Hepatic stellate cell (primary cell): Measurements from ENCODE around the gene NXN.
"Not testable (repeated sequence)": the region's sequence is repeated elsewhere in the genome, so short reads cannot be mapped to it uniquely, and the experiment has no call there.

ENCODE experiments used
- DNase-seq: peaks from one replicate; pipeline ENCODE4 v3.0.0; 2011; ENCODE audit warnings: low spot score

The NXN gene

DNA sequence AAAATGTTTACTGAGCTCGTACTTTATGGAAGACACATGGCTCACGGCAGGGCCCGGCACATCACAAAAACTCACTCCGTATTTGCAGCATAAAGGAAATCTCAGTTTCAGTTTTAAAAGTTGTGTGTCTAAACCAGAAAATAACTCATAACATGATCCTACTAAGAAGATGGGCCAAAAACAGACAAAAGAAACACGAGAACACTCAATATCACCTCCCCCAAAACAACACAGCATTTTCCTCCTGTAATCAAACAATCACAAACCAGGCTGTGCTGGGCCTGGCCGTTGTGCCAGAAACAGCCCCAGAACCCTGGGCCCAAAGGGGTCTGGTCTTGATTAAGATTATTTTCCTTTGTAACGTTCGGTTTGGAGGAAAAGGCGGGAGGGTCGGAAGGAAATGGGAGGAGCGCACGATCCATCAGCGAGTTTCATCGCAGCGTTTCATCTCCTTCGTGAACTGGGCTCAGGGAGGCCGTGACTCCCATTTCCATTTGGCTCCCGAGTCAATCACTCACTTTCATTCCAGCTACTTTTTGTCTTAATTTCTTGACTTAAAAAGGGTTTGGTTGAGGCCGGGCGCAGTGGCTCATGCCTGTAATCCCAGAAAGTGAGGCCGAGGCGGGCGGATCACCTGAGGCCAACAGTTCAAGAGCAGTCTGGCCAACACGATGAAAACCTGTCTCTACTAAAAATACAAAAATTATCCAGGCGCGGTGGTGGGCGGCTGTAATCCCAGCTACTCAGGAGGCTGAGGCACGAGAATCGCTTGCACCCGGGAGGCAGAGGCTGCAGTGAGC is 61.4 kb downstream of the NXN start:
- no peak for DNase-seq

DNA sequence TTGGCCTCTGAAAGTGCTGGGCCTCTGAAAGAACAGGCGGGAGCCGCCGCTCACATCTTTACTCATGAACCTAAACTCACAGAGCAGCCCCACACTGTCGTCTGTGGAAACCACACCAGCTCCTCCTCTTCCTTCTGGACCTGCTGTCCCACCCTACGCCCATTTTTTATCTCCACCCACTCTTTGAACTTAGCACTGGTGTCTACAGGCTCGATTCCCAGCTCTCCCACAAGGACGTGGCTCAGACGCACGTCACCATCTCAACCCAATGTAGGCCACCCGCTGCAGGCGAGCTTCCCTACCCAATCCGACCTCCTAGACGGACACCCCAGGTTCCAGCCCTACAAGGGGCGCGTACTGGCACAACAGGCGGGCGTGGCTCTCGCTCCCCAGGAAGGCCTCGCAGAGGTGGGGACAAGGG is 62.2 kb downstream of the NXN start:
- no peak for DNase-seq

DNA sequence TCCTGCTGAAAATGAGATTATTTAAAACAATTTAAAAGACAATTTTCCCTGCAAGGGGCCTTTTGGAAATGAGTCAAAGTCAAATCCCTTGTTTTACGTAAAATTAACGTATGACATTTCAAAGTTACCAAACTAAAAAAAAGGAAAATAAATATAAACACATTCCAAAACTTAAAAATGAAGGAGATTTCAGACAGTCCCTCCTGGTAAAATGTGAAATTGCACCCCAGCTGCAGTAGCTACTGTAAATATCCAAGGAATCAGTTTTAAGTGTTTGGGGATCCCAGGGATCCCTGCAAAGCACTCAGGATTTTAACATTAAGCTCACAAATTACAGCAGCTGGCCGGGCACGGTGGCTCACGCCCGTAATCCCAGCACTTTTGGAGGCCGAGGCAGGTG is 63.3 kb downstream of the NXN start:
- no peak for DNase-seq

DNA sequence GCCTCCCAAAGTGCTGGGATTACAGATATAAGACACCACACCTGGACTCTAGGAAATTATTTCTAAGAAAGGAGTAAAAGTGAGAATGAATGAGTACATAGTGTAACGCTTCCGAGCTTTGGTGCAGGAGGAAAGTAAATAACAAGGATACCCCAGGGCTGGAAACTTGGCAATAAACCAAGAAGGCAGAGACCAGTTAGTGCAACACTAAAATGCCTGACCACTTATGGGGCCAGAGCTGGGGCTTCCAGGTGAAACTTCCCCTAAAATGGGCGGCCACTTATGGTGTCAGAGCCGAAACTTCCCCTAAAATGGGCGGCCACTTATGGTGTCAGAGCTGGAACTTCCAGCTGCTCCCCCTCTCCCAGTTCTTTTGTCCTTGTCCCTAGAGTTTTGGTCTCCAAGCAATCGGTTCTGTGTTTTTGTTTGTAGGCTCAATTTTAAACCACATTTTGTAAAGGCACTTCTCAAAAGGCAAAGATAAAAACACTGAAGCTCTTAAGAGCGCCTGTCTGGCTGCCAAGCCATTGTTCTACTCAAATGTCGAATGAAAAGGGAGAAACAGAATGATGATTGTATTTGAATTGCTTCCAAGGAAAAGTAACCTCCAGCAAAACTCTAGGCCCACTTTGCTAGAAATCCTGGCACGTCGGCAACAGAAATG is 63.9 kb downstream of the NXN start:
- DNase-seq, result no peak

DNA sequence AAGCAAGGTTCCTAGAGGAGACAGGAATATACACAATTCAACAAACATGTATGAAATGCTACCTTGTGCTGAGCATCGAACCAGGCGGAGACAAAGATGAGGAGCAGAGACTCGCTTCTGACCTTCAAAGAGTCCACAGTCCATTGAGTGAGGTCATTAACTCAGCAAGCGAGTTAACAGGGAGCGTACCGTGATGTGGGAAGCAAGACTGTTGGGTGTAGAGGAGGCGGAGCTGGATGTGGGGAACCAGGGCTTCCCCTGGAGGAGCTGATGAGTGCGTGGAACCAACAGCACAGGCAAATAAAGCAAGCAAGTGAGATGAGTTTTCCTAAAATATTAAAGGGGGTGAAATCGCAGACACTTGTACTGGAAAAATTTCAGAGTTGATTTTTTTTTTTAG is 65.0 kb downstream of the NXN start:
- DNase-seq, result no peak

DNA sequence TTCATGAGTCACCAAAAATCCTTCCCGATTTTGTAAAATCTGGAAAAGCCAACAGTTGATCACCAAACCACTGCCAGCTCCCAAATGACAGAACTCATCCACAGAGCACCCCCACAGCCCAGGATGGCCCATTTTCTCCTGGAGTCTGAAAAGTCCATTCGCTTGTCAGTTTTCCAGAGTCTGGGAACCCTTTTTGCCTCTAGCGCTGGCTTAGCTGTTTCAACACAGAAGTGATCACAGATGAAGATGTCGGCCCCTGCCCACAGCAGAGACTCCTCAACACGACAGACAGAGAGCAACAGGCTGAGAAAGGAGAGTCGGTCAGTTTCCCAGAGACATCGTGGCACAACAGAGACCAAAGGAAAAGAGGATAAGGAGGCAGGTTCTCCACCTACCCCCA is 66.4 kb downstream of the NXN start:
- DNase-seq, result no peak

DNA sequence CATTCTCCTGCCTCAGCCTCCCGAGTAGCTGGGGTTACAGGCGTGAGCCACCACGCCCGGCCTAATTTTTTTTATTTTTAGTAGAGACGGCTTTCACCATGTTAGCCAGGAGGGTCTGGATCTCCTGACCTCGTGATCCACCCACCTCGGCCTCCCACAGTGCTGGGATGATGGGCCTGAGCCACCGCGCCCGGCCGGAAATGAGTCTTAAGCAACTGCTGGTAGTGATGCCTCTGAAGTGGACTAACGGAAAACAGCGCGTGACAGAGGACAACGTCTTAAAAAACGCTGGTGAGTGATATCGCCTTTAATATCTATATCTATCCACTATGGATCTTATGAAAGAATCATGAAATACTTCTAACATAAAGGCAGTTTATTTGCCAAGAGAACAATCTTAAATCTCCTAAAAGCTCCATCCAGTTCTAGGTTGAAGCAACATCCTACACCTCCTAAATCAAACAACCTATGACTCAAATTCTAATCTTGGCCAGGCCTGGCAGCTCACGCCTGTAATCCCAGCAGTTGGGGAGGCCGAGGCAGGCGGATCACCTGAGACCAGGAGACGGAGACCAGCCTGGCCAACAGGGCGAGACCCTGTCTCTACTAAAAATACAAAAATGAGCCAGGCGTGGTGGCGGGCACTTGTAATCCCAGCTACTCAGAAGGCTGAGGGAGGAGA is 69.8 kb downstream of the NXN start:
- no peak for DNase-seq

DNA sequence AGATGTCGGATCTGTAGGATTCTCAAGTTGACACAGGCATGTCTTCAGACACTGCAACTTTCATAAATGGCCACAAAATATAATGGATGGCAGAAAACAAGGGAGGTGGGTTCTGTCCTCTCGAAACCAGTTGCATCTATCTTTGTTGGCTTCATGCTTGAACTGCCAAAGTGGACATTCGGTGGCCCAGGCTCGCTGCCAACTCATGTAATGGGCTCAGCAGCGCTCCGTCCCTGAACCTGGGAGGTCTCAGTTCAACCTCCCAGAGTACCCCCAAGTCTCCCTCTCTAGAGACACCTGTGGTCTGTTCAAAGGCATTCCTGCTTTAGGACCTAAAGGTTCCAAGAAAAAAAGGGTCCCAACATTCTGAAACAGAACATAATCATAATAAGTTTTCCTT is 71.9 kb downstream of the NXN start:
- no peak for DNase-seq

DNA sequence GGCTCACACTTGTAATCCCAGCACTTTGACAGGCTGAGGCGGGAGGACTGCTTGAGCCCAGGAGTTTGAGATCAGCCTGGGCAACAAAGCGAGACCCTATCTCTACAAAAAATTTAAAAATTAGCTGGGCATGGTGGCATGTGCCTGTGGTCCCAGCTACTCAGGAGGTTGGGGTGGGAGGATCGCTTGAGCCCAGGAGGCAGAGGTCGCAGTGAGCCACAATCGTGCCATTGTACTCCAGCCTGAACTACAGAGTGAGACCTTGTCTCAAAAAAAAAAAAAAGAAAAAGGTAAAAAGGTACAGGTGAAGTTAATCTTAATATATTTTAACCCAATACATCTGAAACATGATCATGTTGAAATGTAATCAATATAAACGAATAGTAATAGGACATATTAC is 73.9 kb downstream of the NXN start:
- not testable (repeated sequence) for DNase-seq

DNA sequence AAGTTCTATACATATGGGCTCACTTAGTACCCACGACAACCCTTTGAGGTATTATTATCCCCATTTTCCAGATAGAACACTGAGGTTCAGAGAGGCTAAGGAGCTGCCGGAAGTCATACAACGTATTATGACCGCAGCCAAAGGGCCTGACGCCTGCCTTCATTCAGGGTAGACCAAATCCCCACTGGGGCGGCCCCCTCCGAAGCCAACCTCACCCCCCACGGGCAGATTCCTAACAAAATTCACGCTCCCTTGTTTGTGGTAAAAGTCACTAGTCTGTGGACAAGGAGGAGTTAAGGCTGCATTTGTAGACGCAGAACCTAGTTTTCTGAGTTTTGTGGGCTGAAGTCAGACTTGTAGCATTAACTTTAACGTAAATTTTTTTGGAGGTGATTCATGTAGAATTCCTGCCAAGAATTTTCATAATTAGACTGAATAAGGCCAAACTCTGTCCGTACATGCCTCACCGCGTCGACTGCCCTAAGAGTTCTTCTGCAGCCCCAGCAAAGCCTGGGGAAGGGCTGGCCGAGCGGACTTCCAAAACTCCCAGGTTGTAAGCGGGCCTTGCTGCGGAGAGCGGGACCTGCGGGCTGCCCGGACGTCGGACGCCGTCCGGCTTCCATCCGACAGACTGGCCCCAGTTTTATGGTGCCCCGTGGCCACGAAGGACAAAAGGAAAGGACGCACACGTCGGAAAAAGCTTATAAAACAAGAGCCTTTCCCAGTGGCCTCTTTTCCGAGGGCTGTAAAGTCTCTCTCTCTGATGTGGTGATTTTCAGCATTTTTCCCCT is 75.7 kb downstream of the NXN start:
- no peak for DNase-seq

DNA sequence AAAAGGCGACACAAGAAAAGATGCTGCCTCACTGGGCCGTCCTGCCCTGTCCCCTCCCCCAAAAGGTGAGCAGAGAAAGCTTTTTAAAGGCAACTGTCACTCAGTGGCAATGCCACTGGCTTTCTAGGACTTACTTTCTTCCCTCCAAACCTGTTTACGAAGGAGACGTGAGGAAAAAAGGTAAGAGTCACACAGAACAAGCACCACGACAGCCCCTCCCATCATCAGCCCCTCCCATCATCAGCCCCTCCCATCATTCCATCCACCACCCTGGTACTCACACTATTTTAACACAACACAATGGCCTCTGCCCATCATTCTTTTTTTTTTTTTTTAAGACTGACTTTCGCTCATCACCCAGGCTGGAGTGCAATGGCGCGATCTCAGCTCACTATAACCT is 77.1 kb downstream of the NXN start:
- no peak for DNase-seq

DNA sequence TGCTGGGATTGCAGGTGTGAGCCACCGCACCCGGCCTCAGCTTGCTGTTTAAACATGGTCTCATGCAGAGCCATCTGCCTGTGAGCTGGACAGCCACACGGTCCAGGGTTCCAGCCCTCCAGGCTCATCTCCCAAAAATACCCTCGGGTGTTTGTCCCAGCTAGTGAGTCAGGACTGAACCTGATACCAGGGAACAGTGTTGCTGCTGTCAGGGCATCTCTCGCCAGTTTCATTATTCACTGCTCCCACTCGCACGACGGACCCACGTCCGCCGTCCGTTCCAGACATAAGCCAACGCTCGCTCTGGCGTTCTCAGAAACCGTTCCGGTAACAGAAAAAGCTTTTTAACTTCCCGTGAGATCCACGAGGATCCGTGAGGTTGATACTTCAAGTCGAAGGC is 77.6 kb downstream of the NXN start:
- DNase-seq, result no peak

DNA sequence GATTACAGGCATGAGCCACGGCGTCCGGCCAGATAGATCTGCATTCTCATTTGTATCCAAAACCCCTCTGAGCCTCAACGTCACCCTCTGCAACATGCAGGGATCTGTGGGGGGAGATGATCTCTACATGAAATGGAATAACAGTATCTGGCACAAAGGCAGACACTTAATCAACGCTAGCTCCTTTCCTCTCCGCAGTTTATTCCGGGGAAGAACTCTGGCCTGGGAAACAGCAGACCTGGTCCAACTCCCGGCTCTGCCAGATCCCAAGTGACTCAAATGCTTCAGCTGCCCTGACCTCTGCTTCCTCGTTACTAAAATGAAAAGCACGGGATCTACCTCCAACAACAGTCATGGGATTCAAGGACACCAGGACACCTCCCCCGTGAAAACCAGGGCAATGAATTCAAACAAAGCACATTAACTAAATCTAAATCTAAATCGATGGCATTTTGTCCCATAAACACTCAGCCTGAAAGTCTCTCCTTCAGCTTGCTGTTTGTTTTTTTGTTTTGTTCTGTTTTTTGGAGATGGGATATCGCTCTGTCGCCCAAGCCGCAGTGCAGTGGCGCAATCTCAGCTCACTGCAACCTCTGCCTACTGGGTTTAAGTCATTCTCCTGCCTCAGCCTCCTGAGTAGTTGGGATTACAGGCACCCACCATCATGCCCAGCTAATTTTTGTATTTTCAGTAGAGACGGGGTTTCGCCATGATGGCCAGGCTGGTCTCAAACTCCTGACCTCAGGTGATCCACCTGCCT is 78.2 kb downstream of the NXN start:
- DNase-seq, result no peak

DNA sequence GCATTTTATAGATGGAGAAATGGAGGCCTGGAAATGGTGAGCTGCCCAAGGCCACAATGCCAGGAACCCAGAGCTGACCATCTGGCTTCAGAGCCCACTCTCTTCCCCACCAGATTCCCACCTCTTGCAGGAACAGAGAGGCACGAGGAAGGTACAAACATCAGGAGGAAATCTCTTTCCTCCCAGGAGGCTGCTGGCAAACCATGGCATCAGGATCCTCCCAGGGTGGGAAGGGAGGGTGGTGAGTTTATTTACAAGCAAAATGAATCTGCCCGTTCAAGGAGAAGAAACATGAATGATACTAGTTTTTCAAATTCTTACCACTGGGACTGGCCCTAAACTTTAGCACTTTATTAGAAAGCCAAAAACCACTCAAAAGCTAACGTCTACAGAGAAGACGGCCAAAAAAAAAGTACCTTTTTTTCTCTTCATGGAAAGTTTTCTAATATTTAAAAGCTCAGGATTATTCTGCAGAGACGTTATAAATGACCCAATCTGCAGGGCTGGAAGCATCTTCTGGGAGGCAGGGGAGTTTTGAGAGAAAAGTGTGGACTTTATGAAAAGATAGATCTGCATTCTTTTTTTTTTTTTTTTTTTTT is 79.1 kb downstream of the NXN start:
- DNase-seq, result no peak

DNA sequence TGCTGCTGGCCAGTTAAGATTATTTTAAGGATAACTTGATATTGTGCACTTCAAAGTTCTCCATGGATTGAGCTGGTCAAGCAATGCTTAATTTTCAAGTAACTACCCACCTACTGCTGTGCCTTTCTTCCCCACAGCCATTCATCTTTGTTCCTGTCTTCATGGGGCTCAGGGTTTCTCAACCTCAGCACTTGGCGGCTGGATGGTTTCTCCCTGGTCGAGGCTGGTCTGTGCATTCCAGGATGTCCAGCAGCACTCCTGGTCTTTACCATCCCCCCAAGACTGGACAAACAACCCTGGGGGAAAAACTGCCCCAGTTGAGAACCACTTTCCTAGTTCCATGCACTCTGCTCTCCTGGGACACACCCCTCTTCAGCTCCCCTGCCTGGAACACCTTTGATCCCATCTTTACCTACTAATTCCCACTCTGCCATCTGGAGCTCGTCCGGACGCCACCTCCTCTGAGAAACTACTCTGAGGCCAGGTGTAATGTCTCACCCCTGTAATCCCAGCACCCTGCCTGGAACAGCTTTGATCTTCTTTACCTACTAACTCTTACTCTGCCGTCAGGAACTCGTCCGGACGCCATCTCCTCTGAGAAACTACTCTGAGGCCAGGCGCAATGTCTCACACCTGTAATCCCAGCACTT is 81.5 kb downstream of the NXN start:
- no peak for DNase-seq

DNA sequence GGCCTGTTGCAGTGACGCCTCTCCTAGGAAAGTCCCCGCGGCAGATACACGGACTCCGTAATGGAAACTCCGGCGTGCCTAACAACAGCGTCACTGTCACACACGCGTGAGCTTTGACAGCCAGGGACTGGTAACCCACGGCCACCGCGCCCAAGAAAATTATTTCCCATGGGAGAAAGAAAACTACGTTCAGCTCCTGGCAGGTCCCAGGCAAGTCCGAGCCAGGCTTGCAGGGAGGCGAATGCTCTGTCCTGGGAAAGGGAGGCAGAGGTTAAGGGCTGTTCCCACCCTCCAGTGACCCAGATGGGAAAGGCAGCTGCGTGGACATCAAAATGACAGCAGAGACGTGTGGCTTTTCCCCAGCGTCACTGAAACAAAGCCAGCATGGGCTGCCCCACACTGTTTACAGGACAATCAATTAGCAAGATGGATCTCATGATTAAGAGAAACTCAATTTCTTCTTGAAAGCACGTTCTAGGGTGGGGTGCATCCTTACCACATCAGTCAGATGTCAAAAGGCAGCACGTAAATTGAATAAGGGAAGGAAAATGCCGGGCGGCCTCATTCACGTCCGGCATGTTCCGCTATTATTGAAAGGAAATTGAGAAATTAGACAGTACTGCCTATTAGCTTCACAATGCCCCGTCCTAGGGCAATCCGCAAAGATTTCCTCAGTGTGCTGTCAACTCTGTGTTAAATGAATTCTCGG is 82.5 kb downstream of the NXN start:
- DNase-seq, result no peak

DNA sequence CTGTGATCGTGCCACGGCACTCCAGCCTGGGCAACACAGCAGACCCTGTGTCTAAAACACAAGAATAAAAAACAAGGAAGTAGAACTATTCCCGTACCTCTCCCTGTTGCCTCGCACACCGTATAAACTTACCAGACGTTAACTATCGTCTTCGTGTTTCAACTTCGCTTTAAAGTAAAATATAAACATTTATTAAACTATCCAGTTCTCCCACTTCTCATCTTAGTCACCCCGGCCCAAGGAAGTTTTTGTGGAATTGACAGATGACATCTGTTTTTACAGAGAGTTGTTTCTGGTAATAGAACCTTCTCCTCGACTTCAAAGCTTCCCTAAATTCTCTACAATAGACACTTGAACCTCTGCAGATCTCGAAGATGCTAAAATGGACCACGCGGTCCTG is 83.1 kb downstream of the NXN start:
- DNase-seq, result no peak

DNA sequence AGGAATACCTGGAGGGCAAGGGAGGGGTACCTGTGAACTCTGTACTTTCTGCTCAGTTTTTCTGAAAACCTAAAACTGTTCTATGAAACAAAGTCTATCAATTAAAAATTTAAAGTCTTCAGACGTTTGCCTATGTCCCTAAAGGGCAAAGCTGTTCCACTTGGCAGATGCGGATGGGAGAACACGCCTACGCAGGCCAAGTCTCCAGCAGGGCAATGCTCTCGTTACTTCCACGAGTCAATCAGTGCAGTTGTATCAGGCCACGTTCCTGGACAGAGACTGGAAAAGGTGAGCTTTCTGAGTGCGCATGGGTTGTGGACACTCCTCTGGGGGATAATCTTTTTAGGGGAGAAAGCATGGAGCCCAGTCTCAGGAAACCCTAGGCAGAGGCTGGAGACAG is 86.6 kb downstream of the NXN start:
- no peak for DNase-seq

DNA sequence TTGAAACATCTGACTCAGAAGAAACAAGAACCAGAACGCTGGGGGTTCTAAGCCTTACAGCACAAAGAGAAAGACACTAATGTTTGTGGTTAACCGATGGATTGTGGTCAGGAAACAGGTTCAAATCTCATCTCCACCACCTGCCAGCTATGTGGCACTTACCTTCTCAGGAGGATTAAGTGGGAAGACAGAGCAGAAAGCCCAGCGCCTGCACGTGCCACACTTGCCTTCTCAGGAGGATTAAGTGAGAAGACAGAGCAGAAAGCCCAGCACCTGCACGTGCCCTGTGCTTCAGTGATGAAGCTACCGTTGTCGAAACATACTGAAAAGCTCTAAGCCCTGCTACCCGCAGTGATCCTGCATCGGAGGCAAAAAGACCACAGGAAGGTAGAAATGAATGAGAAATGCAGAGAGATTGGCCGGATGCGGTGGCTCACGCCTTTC is 90.6 kb downstream of the NXN start:
- DNase-seq, result no peak

DNA sequence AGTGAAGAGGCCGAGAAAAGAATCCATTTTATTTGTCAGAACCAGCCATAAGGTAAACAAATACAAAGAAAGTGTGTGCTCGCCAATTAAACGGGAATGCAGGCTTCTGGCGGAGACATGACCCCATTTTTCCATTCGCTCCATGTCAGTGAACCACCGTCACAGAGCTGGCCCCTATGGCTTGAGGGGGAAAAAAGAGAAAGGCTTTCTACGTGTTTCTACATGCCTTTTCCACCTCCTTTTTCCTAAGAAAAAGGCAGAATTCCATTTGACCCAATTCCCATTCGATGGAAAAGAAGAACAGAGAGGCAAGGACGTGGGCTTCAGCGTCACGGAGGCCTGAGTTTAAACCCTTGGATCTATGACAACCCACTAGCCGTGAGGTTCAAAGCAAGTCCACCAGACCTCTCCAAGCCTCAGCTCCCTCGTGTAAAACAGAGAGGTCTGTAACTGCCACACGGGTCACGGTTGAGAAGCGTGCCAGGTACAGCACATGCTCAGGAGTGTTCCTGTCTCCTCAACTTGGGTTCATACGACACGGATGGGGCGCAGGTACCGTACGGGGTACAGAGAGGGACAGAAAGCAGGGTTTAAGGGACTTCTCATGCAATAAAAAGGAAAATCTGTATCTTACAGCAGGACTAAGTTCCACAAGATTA is 91.9 kb downstream of the NXN start:
- no peak for DNase-seq
